HCT116 (cell line): ENCODE data around the gene PRLR. TPM values are rescaled to one million over a fixed set of nuclear protein-coding genes. Genes with fewer than 3 reads are reported as not detected.

Experiments used
- ATAC-seq: fragments of 200-7000 bp; cut with Tn5 transposase; 2 replicates; pipeline ENCODE4 v1.9.1; 2020; ENCODE audit warnings: mild to moderate bottlenecking, moderate library complexity
- BruUV-seq: library from RNA; stranded (reverse); fragments of 400-500 nt; replicated peaks from 2 replicates; lab custom pipeline; 2021; lab: Mats Ljungman, UMichigan
- CTCF ChIA-PET: fragments of 300-600 bp; sonication (Branson Sonifier 250); formaldehyde crosslinking; loops from one replicate; lab custom pipeline; 2021; ENCODE audit warnings: antibody characterized with exemption; lab: Charles Lee
- POLR2A ChIA-PET: fragments of 300-600, 350-600 bp; sonication (Branson Sonifier 250); formaldehyde crosslinking; loops from one replicate; lab custom pipeline; 2021; ENCODE audit warnings: antibody characterized with exemption; lab: Charles Lee
- RAD21 ChIA-PET, 2 experiments: fragments of 300-600 bp; sonication (Branson Sonifier 250); formaldehyde crosslinking; loops; one replicate each; lab custom pipeline; 2023; ENCODE audit warnings: low total read pairs in 2 of 2; ENCODE audit not compliant: uncharacterized antibody in 2 of 2, unreplicated experiment in 2 of 2, low non-redundant PET in 1 of 2; lab: Charles Lee
- DNase-seq: peaks from one replicate; pipeline ENCODE4 v3.0.0-alpha.2; 2010; ENCODE audit warnings: low read depth, low spot score
- H2AFZ ChIP-seq: fragments of 200-600 bp; shearing (Covaris generic), sonication (generic); 2 replicates; pipeline ENCODE4 v1.6.1; 2017; ENCODE audit warnings: low read depth, mixed run types, mixed read lengths, antibody characterized with exemption, low read length; ENCODE audit not compliant: poor library complexity, severe bottlenecking
- H3K27ac ChIP-seq: 2 replicates; pipeline ENCODE4 v1.5.1; 2012; ENCODE audit warnings: low read depth, low read length
- H3K27me3 ChIP-seq: fragments of 200-600 bp; sonication (generic); 2 replicates; pipeline ENCODE4 v1.6.1; 2016; ENCODE audit warnings: mixed run types, low read length, mixed read lengths; ENCODE audit not compliant: insufficient read depth
- H3K36me3 ChIP-seq, 2 experiments: fragments of 200-500 bp in 1 of 2; fragments of 200-600 bp in 1 of 2; sonication (Bioruptor generic) in 1 of 2; sonication (generic) in 1 of 2; 2 replicates each; pipeline versions ENCODE4 v1.5.1 to v1.6.1; 2014 to 2016; ENCODE audit warnings: low read length in 2 of 2, inconsistent platforms in 1 of 2, mixed read lengths in 1 of 2, mixed run types in 1 of 2; ENCODE audit not compliant: insufficient read depth in 2 of 2, control insufficient read depth in 1 of 2
- H3K4me1 ChIP-seq, 2 experiments: fragments of 200-600 bp in 1 of 2; sonication (generic) in 1 of 2; 2 replicates each; pipeline versions ENCODE4 v1.5.1 to v1.6.1; 2012 to 2017; ENCODE audit warnings: low read length in 2 of 2, inconsistent platforms in 1 of 2, mild to moderate bottlenecking in 1 of 2, mixed read lengths in 1 of 2, mixed run types in 1 of 2, moderate library complexity in 1 of 2; ENCODE audit not compliant: insufficient read depth in 2 of 2, control insufficient read depth in 1 of 2
- H3K4me2 ChIP-seq: fragments of 200-600 bp; sonication (generic); 2 replicates; pipeline ENCODE4 v1.6.1; 2017; ENCODE audit warnings: mixed run types, low read length, mixed read lengths
- H3K4me3 ChIP-seq, 2 experiments: fragments of 200-600 bp in 1 of 2; sonication (generic) in 1 of 2; replicated peaks in 1 of 2; 2 replicates each; pipeline ENCODE4 v1.5.1; 2011 to 2016; ENCODE audit warnings: low read length in 2 of 2, control low read depth in 1 of 2, low read depth in 1 of 2, mild to moderate bottlenecking in 1 of 2, mixed read lengths in 1 of 2, mixed run types in 1 of 2
- H3K79me2 ChIP-seq: fragments of 200-600 bp; sonication (generic); 2 replicates; pipeline ENCODE4 v1.6.1; 2017; ENCODE audit warnings: mild to moderate bottlenecking, mixed run types, low read length, moderate library complexity, mixed read lengths; ENCODE audit not compliant: insufficient read depth
- H3K9ac ChIP-seq: fragments of 200-600 bp; sonication (generic); 2 replicates; pipeline ENCODE4 v1.6.1; 2016; ENCODE audit warnings: low read length, mixed read lengths
- H3K9me2 ChIP-seq: fragments of 200-600 bp; sonication (generic), shearing (Covaris generic); 2 replicates; pipeline ENCODE4 v1.6.1; 2017; ENCODE audit warnings: mixed run types, mild to moderate bottlenecking, moderate library complexity; ENCODE audit not compliant: insufficient read depth
- H3K9me3 ChIP-seq, 2 experiments: fragments of 200-500 bp in 1 of 2; fragments of 200-600 bp in 1 of 2; sonication (Bioruptor generic) in 1 of 2; sonication (generic) in 1 of 2; 2 replicates each; pipeline ENCODE4 v1.6.1; 2014 to 2017; ENCODE audit warnings: low read length in 2 of 2, mixed read lengths in 2 of 2, inconsistent platforms in 1 of 2, low read depth in 1 of 2, mild to moderate bottlenecking in 1 of 2, mixed run types in 1 of 2, moderate library complexity in 1 of 2; ENCODE audit not compliant: control insufficient read depth in 1 of 2, insufficient read depth in 1 of 2
- H4K20me1 ChIP-seq: fragments of 200-600 bp; sonication (generic), shearing (Covaris generic); 2 replicates; pipeline ENCODE4 v1.6.1; 2017; ENCODE audit warnings: mixed run types, mild to moderate bottlenecking, moderate library complexity; ENCODE audit not compliant: insufficient read depth
- ATF3 ChIP-seq: IDR thresholded peaks from 2 replicates; pipeline ENCODE4 v1.6.1; 2012
- CBX3 ChIP-seq: IDR thresholded peaks from 2 replicates; pipeline ENCODE4 v1.6.1; 2012; ENCODE audit warnings: low read depth
- CEBPB ChIP-seq: IDR thresholded peaks from 2 replicates; pipeline ENCODE4 v1.6.1; 2012; ENCODE audit warnings: low read depth
- ELF1 ChIP-seq: IDR thresholded peaks from 2 replicates; pipeline ENCODE4 v1.6.1; 2012; ENCODE audit warnings: low read depth, borderline replicate concordance
- EZH2 ChIP-seq: fragments of 200-600 bp; sonication (generic); IDR thresholded peaks from 2 replicates; pipeline ENCODE4 v1.6.1; 2017; ENCODE audit warnings: antibody characterized with exemption, mixed run types
- EZH2phosphoT487 ChIP-seq: fragments of 200-600 bp; IDR thresholded peaks from 2 replicates; pipeline ENCODE4 v1.6.1; 2018; ENCODE audit warnings: antibody characterized with exemption, borderline replicate concordance
- FOSL1 ChIP-seq: IDR thresholded peaks from 2 replicates; pipeline ENCODE4 v1.6.1; 2012; ENCODE audit warnings: low read depth
- JUND ChIP-seq: IDR thresholded peaks from 2 replicates; pipeline ENCODE4 v1.6.1; 2012
- MAX ChIP-seq: IDR thresholded peaks from 2 replicates; pipeline ENCODE4 v1.6.1; 2012
- POLR2AphosphoS5 ChIP-seq: IDR thresholded peaks from 2 replicates; pipeline ENCODE4 v1.6.1; 2011; ENCODE audit warnings: mild to moderate bottlenecking, low read depth, low read length, moderate library complexity
- RAD21 ChIP-seq: IDR thresholded peaks from 2 replicates; pipeline ENCODE4 v1.6.1; 2012; ENCODE audit warnings: low read depth, mild to moderate bottlenecking
- REST ChIP-seq: IDR thresholded peaks from 2 replicates; pipeline ENCODE4 v1.6.1; 2012; ENCODE audit warnings: low read depth
- SIN3A ChIP-seq: IDR thresholded peaks from 2 replicates; pipeline ENCODE4 v1.6.1; 2012; ENCODE audit warnings: low read depth
- SRF ChIP-seq: IDR thresholded peaks from 2 replicates; pipeline ENCODE4 v1.6.1; 2012; ENCODE audit warnings: low read depth
- TCF7L2 ChIP-seq: IDR thresholded peaks from 2 replicates; pipeline ENCODE4 v1.7.0; 2011; ENCODE audit warnings: borderline replicate concordance, inconsistent platforms; ENCODE audit not compliant: insufficient read depth, insufficient read length; ENCODE audit errors: extremely low read depth
- ZBTB33 ChIP-seq: IDR thresholded peaks from 2 replicates; pipeline ENCODE4 v1.6.1; 2011; ENCODE audit warnings: mild to moderate bottlenecking, low read length, moderate library complexity; ENCODE audit not compliant: insufficient replicate concordance; ENCODE audit errors: extremely low read depth
- ZFX ChIP-seq: fragments of 450-650 bp; IDR thresholded peaks from 2 replicates; pipeline ENCODE4 v1.6.1; 2017
- ZNF274 ChIP-seq: fragments of 200-500 bp; sonication (Bioruptor generic); IDR thresholded peaks from 2 replicates; pipeline ENCODE4 v1.6.1; 2014; ENCODE audit warnings: mild to moderate bottlenecking, low read depth, low read length, inconsistent platforms
- intact Hi-C: fragments of 100-400 bp; cut with micrococcal nuclease; formaldehyde crosslinking; loops from 2 replicates; pipeline ENCODE4 v1.10.0; 2022
- total RNA-seq: library from RNA; stranded (reverse); gene quantifications from one replicate; pipeline ENCODE4 v1.2.1, GENCODE V29; 2021; ENCODE audit not compliant: unreplicated experiment
- TF ChIP-seq, protein P1 (sequence below), 3 experiments: fragments of 200-600 bp in 1 of 3; sonication (generic) in 1 of 3; IDR thresholded peaks in 2 of 3; conservative IDR thresholded peaks in 1 of 3; 2 replicates each; pipeline ENCODE4 v1.5.1; 2012 to 2017; ENCODE audit warnings: low read depth in 2 of 3, low read length in 2 of 3, antibody characterized with exemption in 1 of 3, borderline replicate concordance in 1 of 3, control low read depth in 1 of 3, mild to moderate bottlenecking in 1 of 3, mixed read lengths in 1 of 3, mixed run types in 1 of 3, moderate library complexity in 1 of 3; ENCODE audit not compliant: insufficient read depth in 1 of 3

Gene PRLR
- total RNA-seq, 1 experiment from 2014 or later, result 0.10 TPM

GRCh38 chr5:35180046-35180445, 50.2 kb downstream of the PRLR start (continued):
- TF ChIP-seq FOSL1 (no peak), MAX (no peak), POLR2AphosphoS5 (no peak), SIN3A (no peak), ZNF274 (no peak), TCF7L2 (no peak), CEBPB (no peak), JUND (no peak), SRF (no peak)

DNA sequence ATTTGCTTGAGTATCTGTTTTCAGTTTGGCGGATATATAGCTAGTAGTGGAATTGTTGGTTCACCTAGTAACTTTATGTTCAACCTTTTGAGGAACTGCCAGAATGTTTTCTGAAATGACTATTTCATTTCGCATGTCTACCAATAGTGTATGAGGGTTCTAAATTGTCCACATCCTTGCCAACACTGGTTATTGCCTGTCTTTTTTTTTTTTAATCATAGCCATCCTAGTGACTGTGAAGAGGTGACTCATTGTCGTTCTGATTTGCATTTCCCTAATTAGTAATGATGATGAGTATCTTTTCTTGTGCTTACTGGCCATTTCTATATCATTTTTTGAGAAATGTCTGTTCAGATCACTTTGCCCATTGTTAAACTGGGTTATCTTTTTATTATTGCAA, 52.5 kb downstream of the PRLR start:
- intact Hi-C loops, result no loop called here
- ChIA-PET RAD21 (no interaction called here), CTCF (no interaction called here), POLR2A (no interaction called here)
- Histone ChIP-seq H3K9ac (no peak overlapping the region), H3K27ac (no peak overlapping the region), H2AFZ (no peak overlapping the region), H3K27me3 (no peaks in the 10 kb centered on the region; the same call in 1 of the 2 replicates), H3K4me1 (no peaks in the 10 kb centered on the region), H3K36me3 (no peaks in the 10 kb centered on the region), H3K9me3 (no peaks in the 10 kb centered on the region), H4K20me1 (no peaks in the 10 kb centered on the region), H3K4me3 (no peak overlapping the region), H3K79me2 (no peaks in the 10 kb centered on the region), H3K9me2 (no peaks in the 10 kb centered on the region), H3K4me2 (no peak overlapping the region)
- DNase-seq (no peak), ATAC-seq (no peak)
- BruUV-seq, result no TSS peak
- TF ChIP-seq MAX (no peak), SIN3A (no peak), EZH2 (no peak), ZBTB33 (no peak), FOSL1 (no peak), REST (no peak), ATF3 (no peak), ZFX (no peak), SRF (no peak), JUND (no peak), EZH2phosphoT487 (no peak), RAD21 (no peak), CBX3 (no peak), ELF1 (no peak)
- TF ChIP-seq, protein P1, sequence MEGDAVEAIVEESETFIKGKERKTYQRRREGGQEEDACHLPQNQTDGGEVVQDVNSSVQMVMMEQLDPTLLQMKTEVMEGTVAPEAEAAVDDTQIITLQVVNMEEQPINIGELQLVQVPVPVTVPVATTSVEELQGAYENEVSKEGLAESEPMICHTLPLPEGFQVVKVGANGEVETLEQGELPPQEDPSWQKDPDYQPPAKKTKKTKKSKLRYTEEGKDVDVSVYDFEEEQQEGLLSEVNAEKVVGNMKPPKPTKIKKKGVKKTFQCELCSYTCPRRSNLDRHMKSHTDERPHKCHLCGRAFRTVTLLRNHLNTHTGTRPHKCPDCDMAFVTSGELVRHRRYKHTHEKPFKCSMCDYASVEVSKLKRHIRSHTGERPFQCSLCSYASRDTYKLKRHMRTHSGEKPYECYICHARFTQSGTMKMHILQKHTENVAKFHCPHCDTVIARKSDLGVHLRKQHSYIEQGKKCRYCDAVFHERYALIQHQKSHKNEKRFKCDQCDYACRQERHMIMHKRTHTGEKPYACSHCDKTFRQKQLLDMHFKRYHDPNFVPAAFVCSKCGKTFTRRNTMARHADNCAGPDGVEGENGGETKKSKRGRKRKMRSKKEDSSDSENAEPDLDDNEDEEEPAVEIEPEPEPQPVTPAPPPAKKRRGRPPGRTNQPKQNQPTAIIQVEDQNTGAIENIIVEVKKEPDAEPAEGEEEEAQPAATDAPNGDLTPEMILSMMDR (IDR thresholded peaks at IDR 0.05 in 2 of 3, conservative IDR thresholded peaks at IDR 0.05 in 1 of 3; ENCODE audit: borderline replicate concordance in 1 of 3, insufficient read depth in 1 of 3, low read depth in 2 of 3, low read length in 2 of 3), result no peak
